Mucosa of descending colon (tissue), 3 donors: Measurements from ENCODE around the gene SYNM. TPM values are rescaled to one million over a fixed set of nuclear protein-coding genes. Genes with fewer than 3 reads are reported as not detected.
"Not testable (repeated sequence)": the region's sequence is repeated elsewhere in the genome, so short reads cannot be mapped to it uniquely, and the experiment has no call there.

Experiments used
- ATAC-seq: fragments of 200-7000 bp; cut with Tn5 transposase; one replicate; pipeline ENCODE4 v1.9.1; 2020; ENCODE audit warnings: mild to moderate bottlenecking, moderate library complexity
- DNase-seq, 3 donors: peaks; one replicate each; pipeline ENCODE4 v3.0.0-alpha.2; 2020
- H3K36me3 ChIP-seq: fragments of 200-600 bp; one replicate; pipeline ENCODE4 v1.8.0; 2021; ENCODE audit warnings: low read depth, mild to moderate bottlenecking
- H3K4me1 ChIP-seq: fragments of 200-600 bp; one replicate; pipeline ENCODE4 v1.8.0; 2021; ENCODE audit warnings: low read depth, mild to moderate bottlenecking
- H3K4me3 ChIP-seq: fragments of 200-600 bp; one replicate; pipeline ENCODE4 v1.8.0; 2021; ENCODE audit warnings: mild to moderate bottlenecking
- H3K9me3 ChIP-seq: fragments of 200-600 bp; one replicate; pipeline ENCODE4 v1.8.0; 2021; ENCODE audit warnings: mild to moderate bottlenecking
- CTCF ChIP-seq: fragments of 200-600 bp; IDR thresholded peaks from one replicate; pipeline ENCODE4 v1.8.0; 2022; ENCODE audit warnings: antibody characterized with exemption, mild to moderate bottlenecking
- intact Hi-C, 2 donors: fragments of 100-400 bp; cut with DNase I in 1 of 2; cut with micrococcal nuclease in 1 of 2; formaldehyde crosslinking; loops; one replicate each; pipeline versions ENCODE4 v1.11.0 to v1.11.1; 2022; cut with DNase I, micrococcal nuclease
- total RNA-seq, 3 donors: library from RNA; stranded (reverse); fragmentation: NEBNext Ultra II Directional in 2 of 3; extraction: Animal tissue kit (Norgen Biotek cat#: 25700) in 2 of 3; gene quantifications; one replicate each; pipeline versions ENCODE4 v1.2.1 to v1.2.4, GENCODE V29; 2021 to 2023
- donor health status: DM: no; HTN: no; CAD: no; lungs with moderate emphysema.
- donor health status: DM: no; HTN: no; CAD: no.
- donor health status: DM: no; HTN: yes; CAD: no.

SYNM gene
- total RNA-seq, 3 donors from 2014 or later: 10.9 to 777 (median 37.0) TPM

- no peak for ATAC-seq
- Histone ChIP-seq H3K9me3 (no peaks in the 10 kb centered on the region), H3K4me3 (no peak overlapping the region), H3K36me3 (no peaks in the 10 kb centered on the region), H3K4me1 (no peaks in the 10 kb centered on the region)
- no peak for DNase-seq
- TF ChIP-seq CTCF: no peak
- intact Hi-C loops: loop anchor here (10.0 kb wide), 2 partner anchors 546 to 556 kb away; no protein-coding TSS in a partner anchor
Measured at GRCh38 chr15:99071091-99071680, 33.7 kb upstream of the SYNM start.

DNA sequence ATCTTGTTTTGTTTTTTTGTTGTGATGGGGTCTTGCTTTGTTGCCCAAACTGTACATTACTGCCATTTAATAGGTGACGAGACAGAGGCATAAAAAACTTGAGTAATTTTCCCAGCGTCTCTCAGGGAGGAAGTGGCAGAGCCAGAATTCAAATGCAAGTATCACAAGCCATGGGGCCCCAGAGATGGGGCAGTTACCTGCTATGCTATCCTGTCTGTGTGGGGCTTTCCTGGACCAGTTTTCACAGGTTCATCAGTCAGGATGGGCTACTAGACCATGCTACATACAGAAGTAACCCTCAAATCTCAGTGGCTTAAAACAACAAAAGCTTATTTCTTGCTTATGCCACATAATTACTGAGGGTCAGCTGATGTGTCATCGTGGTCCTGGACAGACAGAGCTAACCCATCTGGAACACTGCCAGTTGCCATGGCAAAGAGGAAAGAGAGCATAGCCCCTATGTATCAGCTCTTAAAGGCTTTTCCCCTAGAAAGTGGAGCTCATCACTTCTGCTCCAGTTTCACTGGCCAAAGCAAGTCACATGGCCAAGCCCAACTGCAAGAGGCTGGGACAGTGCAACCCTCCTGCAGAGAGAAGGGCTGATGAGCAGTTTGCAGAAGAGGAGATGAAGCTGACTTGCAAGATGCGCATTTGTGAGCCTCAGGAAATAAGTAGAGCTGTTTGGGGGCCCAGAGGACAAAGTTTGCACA is 31.7 kb upstream of the SYNM start:
- Histone ChIP-seq H3K4me1 (no peaks in the 10 kb centered on the region), H3K4me3 (no peak overlapping the region), H3K9me3 (no peaks in the 10 kb centered on the region), H3K36me3 (no peaks in the 10 kb centered on the region)
- intact Hi-C loops: loop anchor here (10.0 kb wide), 2 partner anchors 548 to 558 kb away; no protein-coding TSS in a partner anchor
- DNase-seq: no peak
- TF ChIP-seq CTCF: no peak
- no peak for ATAC-seq

GRCh38 chr15:99074446-99074845 is 30.4 kb upstream of the SYNM start:
- Histone ChIP-seq H3K4me3 (no peak overlapping the region), H3K9me3 (no peaks in the 10 kb centered on the region), H3K4me1 (no peaks in the 10 kb centered on the region), H3K36me3 (no peaks in the 10 kb centered on the region)
- ATAC-seq (no peak), DNase-seq (no peak)
- intact Hi-C loops: loop anchor here (10.0 kb wide), 2 partner anchors 550 to 560 kb away; no protein-coding TSS in a partner anchor
- no peak for TF ChIP-seq CTCF

DNA sequence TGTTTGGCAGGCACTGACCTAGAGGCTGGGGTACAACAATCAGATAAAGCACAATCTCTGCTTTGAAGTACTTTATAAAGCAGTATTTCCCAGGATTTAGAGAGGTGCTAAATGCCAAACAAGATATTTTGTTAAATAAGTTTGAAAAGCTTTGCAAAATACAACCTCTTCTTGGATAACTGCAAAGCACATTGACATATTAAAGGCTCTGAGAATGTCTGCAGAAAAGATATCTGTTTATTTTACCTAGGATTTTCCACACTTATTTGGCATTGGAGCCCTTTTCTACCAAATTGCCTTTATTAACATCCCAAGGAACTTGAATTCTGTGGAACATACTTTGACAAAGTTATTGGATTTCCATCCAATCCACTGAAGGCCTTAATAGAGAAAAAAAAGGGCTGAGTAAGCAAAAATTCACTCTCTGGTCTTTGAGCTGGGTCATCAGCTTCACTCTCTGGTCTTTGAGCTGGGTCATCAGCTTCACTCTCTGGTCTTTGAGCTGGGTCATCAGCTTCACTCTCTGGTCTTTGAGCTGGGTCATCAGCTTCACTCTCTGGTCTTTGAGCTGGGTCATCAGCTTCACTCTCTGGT is 29.7 kb upstream of the SYNM start:
- DNase-seq, H3K4me1 ChIP-seq, H3K36me3 ChIP-seq, H3K4me3 ChIP-seq, H3K9me3 ChIP-seq, ATAC-seq: not testable (repeated sequence)
- intact Hi-C loops: loop anchor here (5.0 to 10.0 kb wide), 3 partner anchors 550 to 633 kb away; no protein-coding TSS in a partner anchor

- no peaks in the 10 kb centered on the region for H3K36me3 ChIP-seq
- H3K4me3 ChIP-seq: no peak overlapping the region
- DNase-seq (no peak), ATAC-seq (no peak)
- H3K9me3 ChIP-seq: no peaks in the 10 kb centered on the region
- no peak for TF ChIP-seq CTCF
- no peaks in the 10 kb centered on the region for H3K4me1 ChIP-seq
- intact Hi-C loops: loop anchor here (5.0 to 10.0 kb wide), 3 partner anchors 551 to 634 kb away; no protein-coding TSS in a partner anchor
Measured at GRCh38 chr15:99076109-99076508, 28.8 kb upstream of the SYNM start.
